ENCODE data around the gene RNU4-1.

Gene RNU4-1

DNA sequence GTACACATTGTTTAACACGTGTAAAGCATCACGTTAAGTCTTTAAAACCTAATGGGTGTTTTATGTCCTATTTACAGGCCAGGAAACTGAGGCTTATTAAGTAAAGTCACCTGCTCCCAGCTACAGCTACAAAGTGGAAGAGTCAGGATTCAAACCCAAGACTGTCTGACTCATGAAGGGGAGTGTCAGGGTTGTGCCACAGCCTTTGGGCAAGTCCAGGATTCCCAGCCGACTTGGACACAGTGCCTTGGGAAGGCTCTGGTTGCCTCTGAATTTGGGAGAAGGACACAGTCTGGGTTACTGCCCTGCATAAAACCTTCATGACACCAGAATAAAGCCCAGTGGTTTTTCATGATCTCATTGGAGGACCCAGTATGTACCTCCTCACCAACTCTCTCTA, 8.7 kb downstream of the RNU4-1 start:
- peaks cover 3% of the 10 kb centered on the region; the same call in 1 of the 2 replicates for H3K4me1 ChIP-seq (ENCODE audit: control insufficient read depth, low read length)
- H3K4me2 ChIP-seq (ENCODE audit: low read length), result no peak overlapping the region
- no peaks in the 10 kb centered on the region for H3F3A ChIP-seq (ENCODE audit: control insufficient read depth, insufficient read depth)
- no peaks in the 10 kb centered on the region for H3K9me2 ChIP-seq (replicated peaks; ENCODE audit: control insufficient read depth, low read length)
- no peaks in the 10 kb centered on the region for H4K20me1 ChIP-seq (ENCODE audit: control insufficient read depth, insufficient read depth, low read depth, low read length)
- TF ChIP-seq, protein P1, sequence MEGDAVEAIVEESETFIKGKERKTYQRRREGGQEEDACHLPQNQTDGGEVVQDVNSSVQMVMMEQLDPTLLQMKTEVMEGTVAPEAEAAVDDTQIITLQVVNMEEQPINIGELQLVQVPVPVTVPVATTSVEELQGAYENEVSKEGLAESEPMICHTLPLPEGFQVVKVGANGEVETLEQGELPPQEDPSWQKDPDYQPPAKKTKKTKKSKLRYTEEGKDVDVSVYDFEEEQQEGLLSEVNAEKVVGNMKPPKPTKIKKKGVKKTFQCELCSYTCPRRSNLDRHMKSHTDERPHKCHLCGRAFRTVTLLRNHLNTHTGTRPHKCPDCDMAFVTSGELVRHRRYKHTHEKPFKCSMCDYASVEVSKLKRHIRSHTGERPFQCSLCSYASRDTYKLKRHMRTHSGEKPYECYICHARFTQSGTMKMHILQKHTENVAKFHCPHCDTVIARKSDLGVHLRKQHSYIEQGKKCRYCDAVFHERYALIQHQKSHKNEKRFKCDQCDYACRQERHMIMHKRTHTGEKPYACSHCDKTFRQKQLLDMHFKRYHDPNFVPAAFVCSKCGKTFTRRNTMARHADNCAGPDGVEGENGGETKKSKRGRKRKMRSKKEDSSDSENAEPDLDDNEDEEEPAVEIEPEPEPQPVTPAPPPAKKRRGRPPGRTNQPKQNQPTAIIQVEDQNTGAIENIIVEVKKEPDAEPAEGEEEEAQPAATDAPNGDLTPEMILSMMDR (IDR thresholded peaks at IDR 0.05; ENCODE audit: low read depth, low read length, poor library complexity, severe bottlenecking), result no peak
- no peak for TF ChIP-seq EZH2phosphoT487 (IDR thresholded peaks at IDR 0.05; ENCODE audit: borderline replicate concordance, low read length)
- no peaks in the 10 kb centered on the region for H3K9me3 ChIP-seq (ENCODE audit: control insufficient read depth, insufficient read depth, low read length)
- H3K27ac ChIP-seq (ENCODE audit: low read depth, low read length), result no peak overlapping the region
- no peaks in the 10 kb centered on the region for H3K27me3 ChIP-seq (ENCODE audit: control insufficient read depth, low read length)
- H3K79me2 ChIP-seq (ENCODE audit: control insufficient read depth, low read length), result no peaks in the 10 kb centered on the region
- H3K4me3 ChIP-seq (ENCODE audit: low read length), result no peak overlapping the region
- no peaks in the 10 kb centered on the region for H3K36me3 ChIP-seq (ENCODE audit: control insufficient read depth, low read length)

DNA sequence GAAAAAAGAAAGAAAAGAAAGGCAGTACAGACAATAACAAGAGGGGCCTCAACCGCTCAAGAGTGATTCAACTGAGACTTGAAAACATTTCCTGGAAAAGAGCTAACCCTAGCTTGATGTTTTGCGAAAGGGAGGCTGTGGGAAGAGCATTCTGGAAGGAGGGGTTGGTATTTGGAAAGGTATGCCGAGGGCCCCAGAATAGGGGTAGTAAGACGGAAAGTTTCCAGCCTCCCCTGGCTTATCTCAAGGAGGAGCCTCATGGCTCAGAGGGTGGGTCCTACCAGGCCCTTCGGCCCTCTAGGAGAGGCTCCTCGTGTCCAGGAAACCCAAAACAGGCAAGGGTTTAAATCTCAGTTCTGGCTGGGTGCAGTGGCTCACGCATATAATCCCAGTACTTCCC, 9.7 kb downstream of the RNU4-1 start:
- H3K4me3 ChIP-seq (ENCODE audit: low read length), result no peak overlapping the region
- H4K20me1 ChIP-seq (ENCODE audit: control insufficient read depth, insufficient read depth, low read depth, low read length), result no peaks in the 10 kb centered on the region
- H3F3A ChIP-seq (ENCODE audit: control insufficient read depth, insufficient read depth), result no peaks in the 10 kb centered on the region
- H3K9me2 ChIP-seq (replicated peaks; ENCODE audit: control insufficient read depth, low read length), result no peaks in the 10 kb centered on the region
- H3K27ac ChIP-seq (ENCODE audit: low read depth, low read length), result no peak overlapping the region
- H3K36me3 ChIP-seq (ENCODE audit: control insufficient read depth, low read length), result no peaks in the 10 kb centered on the region
- no peaks in the 10 kb centered on the region for H3K4me1 ChIP-seq (ENCODE audit: control insufficient read depth, low read length)
- no peaks in the 10 kb centered on the region for H3K79me2 ChIP-seq (ENCODE audit: control insufficient read depth, low read length)
- no peak for TF ChIP-seq EZH2phosphoT487 (IDR thresholded peaks at IDR 0.05; ENCODE audit: borderline replicate concordance, low read length)
- TF ChIP-seq, protein P1 (IDR thresholded peaks at IDR 0.05; ENCODE audit: low read depth, low read length, poor library complexity, severe bottlenecking), result no peak
- no peak overlapping the region for H3K4me2 ChIP-seq (ENCODE audit: low read length)
- no peaks in the 10 kb centered on the region for H3K9me3 ChIP-seq (ENCODE audit: control insufficient read depth, insufficient read depth, low read length)
- no peaks in the 10 kb centered on the region for H3K27me3 ChIP-seq (ENCODE audit: control insufficient read depth, low read length)

DNA sequence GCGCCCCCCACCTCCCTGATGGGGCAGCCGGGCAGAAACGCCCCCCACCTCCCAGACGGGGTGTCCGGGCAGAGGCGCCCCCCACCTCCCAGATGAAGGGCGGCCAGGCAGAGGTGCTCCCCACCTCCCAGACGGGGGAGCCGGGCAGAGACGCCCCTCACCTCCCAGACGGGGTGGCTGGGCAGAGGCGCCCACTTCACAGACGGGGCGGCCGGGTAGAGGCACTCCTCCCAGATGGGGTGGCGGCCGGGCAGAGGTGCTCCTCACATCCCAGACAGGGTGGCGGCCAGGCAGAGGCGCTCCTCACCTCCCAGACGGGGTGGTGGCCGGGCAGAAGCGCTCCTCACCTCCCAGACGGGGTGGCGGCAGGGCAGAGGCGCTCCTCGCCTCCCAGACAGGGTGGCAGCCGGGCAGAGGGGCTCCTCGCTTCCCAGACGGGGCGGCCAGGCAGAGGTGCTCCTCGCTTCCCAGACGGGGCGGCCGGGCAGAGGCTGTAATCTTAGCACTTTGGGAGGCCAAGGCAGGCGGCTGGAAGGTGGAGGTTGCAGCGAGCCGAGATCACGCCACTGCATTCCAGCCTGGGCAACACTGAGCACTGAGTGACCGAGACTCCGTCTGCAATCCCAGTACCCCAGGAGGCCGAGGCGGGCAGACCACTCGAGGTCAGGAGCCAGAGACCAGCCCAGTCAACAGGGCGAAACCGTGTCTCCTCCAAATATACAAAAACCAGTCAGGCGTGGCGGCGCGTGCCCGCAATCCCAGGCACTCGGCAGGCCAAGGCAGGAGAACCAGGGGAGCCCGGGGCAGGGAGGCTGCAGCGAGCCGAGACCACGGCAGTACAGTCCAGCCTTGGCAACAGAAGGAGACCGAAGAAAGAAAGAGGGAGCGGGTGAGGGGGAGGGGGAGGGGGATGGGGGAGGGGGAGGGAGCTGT, 14.6 kb downstream of the RNU4-1 start:
- no peak for TF ChIP-seq EZH2phosphoT487 (IDR thresholded peaks at IDR 0.05; ENCODE audit: borderline replicate concordance, low read length)
- TF ChIP-seq, protein P1 (IDR thresholded peaks at IDR 0.05; ENCODE audit: low read depth, low read length, poor library complexity, severe bottlenecking), result no peak
- no peak overlapping the region for H3K27ac ChIP-seq (ENCODE audit: low read depth, low read length)
- no peaks in the 10 kb centered on the region for H3K27me3 ChIP-seq (ENCODE audit: control insufficient read depth, low read length)
- no peaks in the 10 kb centered on the region for H3K36me3 ChIP-seq (ENCODE audit: control insufficient read depth, low read length)
- no peak overlapping the region for H3K4me2 ChIP-seq (ENCODE audit: low read length)
- no peaks in the 10 kb centered on the region for H3F3A ChIP-seq (ENCODE audit: control insufficient read depth, insufficient read depth)
- H3K79me2 ChIP-seq (ENCODE audit: control insufficient read depth, low read length), result no peaks in the 10 kb centered on the region
- H3K9me2 ChIP-seq (replicated peaks; ENCODE audit: control insufficient read depth, low read length), result no peaks in the 10 kb centered on the region
- H3K4me3 ChIP-seq (ENCODE audit: low read length), result no peak overlapping the region
- no peaks in the 10 kb centered on the region for H3K4me1 ChIP-seq (ENCODE audit: control insufficient read depth, low read length)
- H4K20me1 ChIP-seq (ENCODE audit: control insufficient read depth, insufficient read depth, low read depth, low read length), result no peaks in the 10 kb centered on the region
- no peaks in the 10 kb centered on the region for H3K9me3 ChIP-seq (ENCODE audit: control insufficient read depth, insufficient read depth, low read length)

All from DOHH2 (cell line).